Muscle layer of duodenum (tissue), 2 donors: Measurements from ENCODE around the gene HACD3.

Experiments used
- H3K27ac ChIP-seq: one replicate; pipeline ENCODE4 v1.7.0; 2013; ENCODE audit warnings: mild to moderate bottlenecking, low read length
- H3K27me3 ChIP-seq: one replicate; pipeline ENCODE4 v1.7.0; 2013; ENCODE audit warnings: low read depth, mild to moderate bottlenecking, control low read depth, low read length
- H3K36me3 ChIP-seq, 2 donors: one replicate each; pipeline ENCODE4 v1.7.0; 2013; ENCODE audit warnings: low read length in 2 of 2, control low read depth in 1 of 2, mild to moderate bottlenecking in 1 of 2; ENCODE audit not compliant: insufficient read depth in 2 of 2, control insufficient read depth in 1 of 2
- H3K4me1 ChIP-seq, 2 donors: one replicate each; pipeline ENCODE4 v1.7.0; 2013; ENCODE audit warnings: low read length in 2 of 2, mild to moderate bottlenecking in 2 of 2, control low read depth in 1 of 2, moderate library complexity in 1 of 2; ENCODE audit not compliant: insufficient read depth in 2 of 2, control insufficient read depth in 1 of 2
- H3K4me3 ChIP-seq, 2 donors: one replicate each; pipeline ENCODE4 v1.7.0; 2013; ENCODE audit warnings: low read length in 2 of 2, low read depth in 1 of 2, mild to moderate bottlenecking in 1 of 2
- H3K9me3 ChIP-seq, 2 donors: one replicate each; pipeline ENCODE4 v1.7.0; 2013; ENCODE audit warnings: low read length in 2 of 2, control low read depth in 1 of 2, mild to moderate bottlenecking in 1 of 2; ENCODE audit not compliant: control insufficient read depth in 1 of 2
- donor health status: healthy.

HACD3 gene

GRCh38 chr15:65623103-65623502, 92.8 kb downstream of the HACD3 start:
- peaks cover 3 to 4% of the 10 kb centered on the region in 2 donors for H3K36me3 ChIP-seq

GRCh38 chr15:65626856-65627255, 96.6 kb downstream of the HACD3 start:
- no peaks in the 10 kb centered on the region for H3K27me3 ChIP-seq
- H3K4me1 ChIP-seq: no peaks in the 10 kb centered on the region
- no peak overlapping the region for H3K4me3 ChIP-seq
- no peaks in the 10 kb centered on the region for H3K9me3 ChIP-seq
- no peak overlapping the region for H3K27ac ChIP-seq
- H3K36me3 ChIP-seq: peaks cover 0 to 3% of the 10 kb centered on the region in 2 donors

More at GRCh38 chr15:65623103-65623502, 92.8 kb downstream of the HACD3 start:
- Histone ChIP-seq H3K27me3 (no peaks in the 10 kb centered on the region), H3K27ac (no peak overlapping the region), H3K4me3 (no peak overlapping the region), H3K4me1 (no peaks in the 10 kb centered on the region), H3K9me3 (no peaks in the 10 kb centered on the region)
